ENCODE measurements around the gene AP2M1.

GRCh38 chr3:184193991-184194539 is 19.4 kb downstream of the AP2M1 start:
- no peak for TF ChIP-seq CTCF (IDR thresholded peaks at IDR 0.05)
- no peak for TF ChIP-seq TCF12 (IDR thresholded peaks at IDR 0.05)
- TF ChIP-seq RFX5 (IDR thresholded peaks at IDR 0.05; ENCODE audit: low read length) = no peak
- TF ChIP-seq NFIC (IDR thresholded peaks at IDR 0.05; ENCODE audit: borderline replicate concordance) = no peak
- TF ChIP-seq MXI1 (IDR thresholded peaks at IDR 0.05; ENCODE audit: low read depth, low read length) = no peak
- no peak for TF ChIP-seq ELF1 (IDR thresholded peaks at IDR 0.05)
- TF ChIP-seq REST (IDR thresholded peaks at IDR 0.05; ENCODE audit: low read depth, low read length) = no peak
- TF ChIP-seq NRF1 (IDR thresholded peaks at IDR 0.05; ENCODE audit: low read depth, low read length) = no peak
- no peak for TF ChIP-seq USF2 (IDR thresholded peaks at IDR 0.05; ENCODE audit: borderline replicate concordance, low read depth, low read length)
- no peak for TF ChIP-seq GABPA (IDR thresholded peaks at IDR 0.05; ENCODE audit: low read depth)

All from SK-N-SH (cell line).